Measurements from ENCODE around the gene GCNT1.
A peak's percentile ranks its signal among the peaks of the same experiment; 100 is the strongest.
"Not testable (repeated sequence)": the region's sequence is repeated elsewhere in the genome, so short reads cannot be mapped to it uniquely, and the experiment has no call there.

The GCNT1 gene

GRCh38 chr9:76458903-76459693, at the start of gene GCNT1:
GCNT1 (plus strand) TSS chr9:76459182; CDS start chr9:76502382, 43,200 bp downstream.
- peak; percentile 16 for DNase-seq (ENCODE audit: low spot score)

GRCh38 chr9:76412638-76413037, 46.3 kb upstream of the GCNT1 start:
- DNase-seq (ENCODE audit: low spot score), result no peak

GRCh38 chr9:76413658-76414057, 45.3 kb upstream of the GCNT1 start:
- no peak for DNase-seq (ENCODE audit: low spot score)

- no peak for DNase-seq (ENCODE audit: low spot score)
These were observed 44.3 kb upstream of the GCNT1 start for GRCh38 chr9:76414661-76415060.

GRCh38 chr9:76415154-76415553, 43.8 kb upstream of the GCNT1 start:
- no peak for DNase-seq (ENCODE audit: low spot score)

GRCh38 chr9:76415731-76416130, 43.3 kb upstream of the GCNT1 start:
- DNase-seq (ENCODE audit: low spot score), result no peak

- no peak for DNase-seq (ENCODE audit: low spot score)
These were observed 41.6 kb upstream of the GCNT1 start for GRCh38 chr9:76417394-76417793.

- DNase-seq (ENCODE audit: low spot score), result no peak
These were observed 39.1 kb upstream of the GCNT1 start for GRCh38 chr9:76419782-76420380.

GRCh38 chr9:76423216-76424177, 35.5 kb upstream of the GCNT1 start:
- no peak for DNase-seq (ENCODE audit: low spot score)

- no peak for DNase-seq (ENCODE audit: low spot score)
These were observed 34.5 kb upstream of the GCNT1 start for GRCh38 chr9:76424491-76424890.

- no peak for DNase-seq (ENCODE audit: low spot score)
These were observed 33.1 kb upstream of the GCNT1 start for GRCh38 chr9:76425677-76426453.

- DNase-seq (ENCODE audit: low spot score), result no peak
These were observed 32.1 kb upstream of the GCNT1 start for GRCh38 chr9:76426807-76427419.

GRCh38 chr9:76431601-76432000, 27.4 kb upstream of the GCNT1 start:
- DNase-seq (ENCODE audit: low spot score), result no peak

- no peak for DNase-seq (ENCODE audit: low spot score)
These were observed 25.6 kb upstream of the GCNT1 start for GRCh38 chr9:76433406-76433805.

- DNase-seq (ENCODE audit: low spot score), result no peak
These were observed 25.1 kb upstream of the GCNT1 start for GRCh38 chr9:76433836-76434235.

GRCh38 chr9:76434897-76435296, 24.1 kb upstream of the GCNT1 start:
- not testable (repeated sequence) for DNase-seq (ENCODE audit: low spot score)

GRCh38 chr9:76437017-76437699, 21.8 kb upstream of the GCNT1 start:
- not testable (repeated sequence) for DNase-seq (ENCODE audit: low spot score)

GRCh38 chr9:76438841-76439588, 20.0 kb upstream of the GCNT1 start:
- DNase-seq (ENCODE audit: low spot score), result no peak

- no peak for DNase-seq (ENCODE audit: low spot score)
These were observed 17.2 kb upstream of the GCNT1 start for GRCh38 chr9:76441551-76442322.
